Activated effector memory CD4-positive, alpha-beta T cell treated with Interleukin-2 at 50 U/mL for 16 hours (primary cell): ENCODE data around the gene PLCB1.
"Not testable (repeated sequence)": the region's sequence is repeated elsewhere in the genome, so short reads cannot be mapped to it uniquely, and the experiment has no call there.

Source experiments
- DNase-seq: peaks from one replicate; pipeline ENCODE4 v3.0.0-alpha.2; 2020

The PLCB1 gene

GRCh38 chr20:8640461-8640860 is 508.4 kb downstream of the PLCB1 start:
- DNase-seq = no peak

- DNase-seq = no peak
These were observed 510.2 kb downstream of the PLCB1 start for GRCh38 chr20:8642247-8642646.

- not testable (repeated sequence) for DNase-seq
These were observed 512.4 kb downstream of the PLCB1 start for GRCh38 chr20:8644468-8644867.

- DNase-seq = no peak
These were observed 513.3 kb downstream of the PLCB1 start for GRCh38 chr20:8645326-8645725.

- no peak for DNase-seq
These were observed 514.0 kb downstream of the PLCB1 start for GRCh38 chr20:8646033-8646441.

- DNase-seq = no peak
These were observed 514.6 kb downstream of the PLCB1 start for GRCh38 chr20:8646716-8647115.

GRCh38 chr20:8647961-8648441 is 515.9 kb downstream of the PLCB1 start:
- DNase-seq = no peak

GRCh38 chr20:8648466-8648865 is 516.4 kb downstream of the PLCB1 start:
- no peak for DNase-seq

- no peak for DNase-seq
These were observed 520.3 kb downstream of the PLCB1 start for GRCh38 chr20:8652396-8652795.

- no peak for DNase-seq
These were observed 522.4 kb downstream of the PLCB1 start for GRCh38 chr20:8654486-8654885.

GRCh38 chr20:8656335-8656734 is 524.3 kb downstream of the PLCB1 start:
- no peak for DNase-seq

GRCh38 chr20:8657664-8658063 is 525.6 kb downstream of the PLCB1 start:
- no peak for DNase-seq

GRCh38 chr20:8658103-8658502 is 526.0 kb downstream of the PLCB1 start:
- no peak for DNase-seq

- no peak for DNase-seq
These were observed 529.3 kb downstream of the PLCB1 start for GRCh38 chr20:8661229-8661952.

GRCh38 chr20:8662433-8662954 is 530.4 kb downstream of the PLCB1 start:
- no peak for DNase-seq

GRCh38 chr20:8663424-8663823 is 531.4 kb downstream of the PLCB1 start:
- DNase-seq = no peak

- DNase-seq = no peak
These were observed 532.7 kb downstream of the PLCB1 start for GRCh38 chr20:8664778-8665177.

GRCh38 chr20:8667306-8667705 is 535.2 kb downstream of the PLCB1 start:
- no peak for DNase-seq

GRCh38 chr20:8670207-8670892 is 538.3 kb downstream of the PLCB1 start:
- DNase-seq = no peak

- DNase-seq = no peak
These were observed 538.8 kb downstream of the PLCB1 start for GRCh38 chr20:8670893-8671215.

- DNase-seq = no peak
These were observed 539.4 kb downstream of the PLCB1 start for GRCh38 chr20:8671370-8671961.

GRCh38 chr20:8673116-8673515 is 541.0 kb downstream of the PLCB1 start:
- DNase-seq = no peak

GRCh38 chr20:8675896-8676295 is 543.8 kb downstream of the PLCB1 start:
- no peak for DNase-seq
